Hematopoietic multipotent progenitor cell treated with erythropoietin and hydrocortisone succinate and interleukin-3 and kit ligand, for 6 days (in vitro differentiated cells): ENCODE data around the gene MKI67.
A peak's percentile ranks its signal among the peaks of the same experiment; 100 is the strongest.
"Not testable (repeated sequence)": the region's sequence is repeated elsewhere in the genome, so short reads cannot be mapped to it uniquely, and the experiment has no call there.

Experiments
- DNase-seq: peaks from one replicate; pipeline ENCODE4 v3.0.0-alpha.2; 2015

The MKI67 gene

GRCh38 chr10:128125944-128126764, at the start of gene MKI67:
TSS of gene MKI67 (minus strand) at chr10:128126423. CDS start at chr10:128125667, 756 bp downstream.
- peak; percentile 98 for DNase-seq

GRCh38 chr10:128174581-128175559, 48.6 kb upstream of the MKI67 start:
- no peak for DNase-seq

- DNase-seq = no peak
Observed at GRCh38 chr10:128173386-128173785, 47.2 kb upstream of the MKI67 start.

GRCh38 chr10:128172756-128173155, 46.5 kb upstream of the MKI67 start:
- DNase-seq = no peak

- no peak for DNase-seq
Observed at GRCh38 chr10:128169811-128170379, 43.7 kb upstream of the MKI67 start.

GRCh38 chr10:128167926-128168520, 41.8 kb upstream of the MKI67 start:
- DNase-seq = no peak

- DNase-seq = not testable (repeated sequence)
Observed at GRCh38 chr10:128167123-128167522, 40.9 kb upstream of the MKI67 start.

- no peak for DNase-seq
Observed at GRCh38 chr10:128166151-128166550, 39.9 kb upstream of the MKI67 start.

- DNase-seq = no peak
Observed at GRCh38 chr10:128165536-128165935, 39.3 kb upstream of the MKI67 start.

- no peak for DNase-seq
Observed at GRCh38 chr10:128163701-128164100, 37.5 kb upstream of the MKI67 start.

GRCh38 chr10:128161031-128161430, 34.8 kb upstream of the MKI67 start:
- DNase-seq = peak; percentile 22

- no peak for DNase-seq
Observed at GRCh38 chr10:128160297-128160711, 34.1 kb upstream of the MKI67 start.

- DNase-seq = no peak
Observed at GRCh38 chr10:128158021-128158795, 32.0 kb upstream of the MKI67 start.

GRCh38 chr10:128156999-128157755, 31.0 kb upstream of the MKI67 start:
- DNase-seq = no peak

- DNase-seq = no peak
Observed at GRCh38 chr10:128152741-128153580, 26.7 kb upstream of the MKI67 start.

- DNase-seq = no peak
Observed at GRCh38 chr10:128151031-128151430, 24.8 kb upstream of the MKI67 start.

- DNase-seq = no peak
Observed at GRCh38 chr10:128150561-128150960, 24.3 kb upstream of the MKI67 start.

- DNase-seq = peak; percentile 80
Observed at GRCh38 chr10:128150045-128150493, 23.8 kb upstream of the MKI67 start.

GRCh38 chr10:128149267-128150014, 23.2 kb upstream of the MKI67 start:
- DNase-seq = no peak
